ENCODE data around the gene CNTNAP1. TPM values are rescaled to one million over a fixed set of nuclear protein-coding genes. Genes with fewer than 3 reads are reported as not detected.

Gene CNTNAP1
- total RNA-seq, 1 experiment from 2014 or later, result 6.4 TPM

- H3K27ac ChIP-seq (ENCODE audit: low read depth, low read length), result no peak overlapping the region
- POLR2A ChIA-PET, result no interaction called here
- no peak for ATAC-seq
- no peaks in the 10 kb centered on the region for H3K9me2 ChIP-seq (ENCODE audit: insufficient read depth)
- TF ChIP-seq ATF3 (IDR thresholded peaks at IDR 0.05) (no peak), ZFX (IDR thresholded peaks at IDR 0.05) (no peak), TCF7L2 (IDR thresholded peaks at IDR 0.05; ENCODE audit: borderline replicate concordance, extremely low read depth, insufficient read depth, insufficient read length) (no peak), FOSL1 (IDR thresholded peaks at IDR 0.05; ENCODE audit: low read depth) (no peak), POLR2A (IDR thresholded peaks at IDR 0.05; ENCODE audit: borderline replicate concordance, extremely low read depth, insufficient read depth, insufficient read length) (no peak), EZH2 (IDR thresholded peaks at IDR 0.05) (no peak), YY1 (IDR thresholded peaks at IDR 0.05; ENCODE audit: extremely low read depth, insufficient replicate concordance, low read depth, low read length) (no peak), SP1 (IDR thresholded peaks at IDR 0.05; ENCODE audit: low read depth) (no peak), JUND (IDR thresholded peaks at IDR 0.05) (no peak), CEBPB (IDR thresholded peaks at IDR 0.05; ENCODE audit: low read depth) (no peak), ELF1 (IDR thresholded peaks at IDR 0.05; ENCODE audit: borderline replicate concordance, low read depth) (no peak), EZH2phosphoT487 (IDR thresholded peaks at IDR 0.05; ENCODE audit: borderline replicate concordance) (no peak), POLR2AphosphoS5 (IDR thresholded peaks at IDR 0.05; ENCODE audit: low read depth, low read length) (no peak), RAD21 (IDR thresholded peaks at IDR 0.05; ENCODE audit: low read depth) (no peak), CBX3 (IDR thresholded peaks at IDR 0.05; ENCODE audit: low read depth) (no peak)
- TF ChIP-seq, protein P1, sequence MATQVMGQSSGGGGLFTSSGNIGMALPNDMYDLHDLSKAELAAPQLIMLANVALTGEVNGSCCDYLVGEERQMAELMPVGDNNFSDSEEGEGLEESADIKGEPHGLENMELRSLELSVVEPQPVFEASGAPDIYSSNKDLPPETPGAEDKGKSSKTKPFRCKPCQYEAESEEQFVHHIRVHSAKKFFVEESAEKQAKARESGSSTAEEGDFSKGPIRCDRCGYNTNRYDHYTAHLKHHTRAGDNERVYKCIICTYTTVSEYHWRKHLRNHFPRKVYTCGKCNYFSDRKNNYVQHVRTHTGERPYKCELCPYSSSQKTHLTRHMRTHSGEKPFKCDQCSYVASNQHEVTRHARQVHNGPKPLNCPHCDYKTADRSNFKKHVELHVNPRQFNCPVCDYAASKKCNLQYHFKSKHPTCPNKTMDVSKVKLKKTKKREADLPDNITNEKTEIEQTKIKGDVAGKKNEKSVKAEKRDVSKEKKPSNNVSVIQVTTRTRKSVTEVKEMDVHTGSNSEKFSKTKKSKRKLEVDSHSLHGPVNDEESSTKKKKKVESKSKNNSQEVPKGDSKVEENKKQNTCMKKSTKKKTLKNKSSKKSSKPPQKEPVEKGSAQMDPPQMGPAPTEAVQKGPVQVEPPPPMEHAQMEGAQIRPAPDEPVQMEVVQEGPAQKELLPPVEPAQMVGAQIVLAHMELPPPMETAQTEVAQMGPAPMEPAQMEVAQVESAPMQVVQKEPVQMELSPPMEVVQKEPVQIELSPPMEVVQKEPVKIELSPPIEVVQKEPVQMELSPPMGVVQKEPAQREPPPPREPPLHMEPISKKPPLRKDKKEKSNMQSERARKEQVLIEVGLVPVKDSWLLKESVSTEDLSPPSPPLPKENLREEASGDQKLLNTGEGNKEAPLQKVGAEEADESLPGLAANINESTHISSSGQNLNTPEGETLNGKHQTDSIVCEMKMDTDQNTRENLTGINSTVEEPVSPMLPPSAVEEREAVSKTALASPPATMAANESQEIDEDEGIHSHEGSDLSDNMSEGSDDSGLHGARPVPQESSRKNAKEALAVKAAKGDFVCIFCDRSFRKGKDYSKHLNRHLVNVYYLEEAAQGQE (IDR thresholded peaks at IDR 0.05; ENCODE audit: low read depth), result no peak
- TF ChIP-seq, protein P2, sequence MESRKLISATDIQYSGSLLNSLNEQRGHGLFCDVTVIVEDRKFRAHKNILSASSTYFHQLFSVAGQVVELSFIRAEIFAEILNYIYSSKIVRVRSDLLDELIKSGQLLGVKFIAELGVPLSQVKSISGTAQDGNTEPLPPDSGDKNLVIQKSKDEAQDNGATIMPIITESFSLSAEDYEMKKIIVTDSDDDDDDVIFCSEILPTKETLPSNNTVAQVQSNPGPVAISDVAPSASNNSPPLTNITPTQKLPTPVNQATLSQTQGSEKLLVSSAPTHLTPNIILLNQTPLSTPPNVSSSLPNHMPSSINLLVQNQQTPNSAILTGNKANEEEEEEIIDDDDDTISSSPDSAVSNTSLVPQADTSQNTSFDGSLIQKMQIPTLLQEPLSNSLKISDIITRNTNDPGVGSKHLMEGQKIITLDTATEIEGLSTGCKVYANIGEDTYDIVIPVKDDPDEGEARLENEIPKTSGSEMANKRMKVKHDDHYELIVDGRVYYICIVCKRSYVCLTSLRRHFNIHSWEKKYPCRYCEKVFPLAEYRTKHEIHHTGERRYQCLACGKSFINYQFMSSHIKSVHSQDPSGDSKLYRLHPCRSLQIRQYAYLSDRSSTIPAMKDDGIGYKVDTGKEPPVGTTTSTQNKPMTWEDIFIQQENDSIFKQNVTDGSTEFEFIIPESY (IDR thresholded peaks at IDR 0.05; ENCODE audit: extremely low read depth, insufficient replicate concordance, low read length), result no peak
- TF ChIP-seq, protein P3, sequence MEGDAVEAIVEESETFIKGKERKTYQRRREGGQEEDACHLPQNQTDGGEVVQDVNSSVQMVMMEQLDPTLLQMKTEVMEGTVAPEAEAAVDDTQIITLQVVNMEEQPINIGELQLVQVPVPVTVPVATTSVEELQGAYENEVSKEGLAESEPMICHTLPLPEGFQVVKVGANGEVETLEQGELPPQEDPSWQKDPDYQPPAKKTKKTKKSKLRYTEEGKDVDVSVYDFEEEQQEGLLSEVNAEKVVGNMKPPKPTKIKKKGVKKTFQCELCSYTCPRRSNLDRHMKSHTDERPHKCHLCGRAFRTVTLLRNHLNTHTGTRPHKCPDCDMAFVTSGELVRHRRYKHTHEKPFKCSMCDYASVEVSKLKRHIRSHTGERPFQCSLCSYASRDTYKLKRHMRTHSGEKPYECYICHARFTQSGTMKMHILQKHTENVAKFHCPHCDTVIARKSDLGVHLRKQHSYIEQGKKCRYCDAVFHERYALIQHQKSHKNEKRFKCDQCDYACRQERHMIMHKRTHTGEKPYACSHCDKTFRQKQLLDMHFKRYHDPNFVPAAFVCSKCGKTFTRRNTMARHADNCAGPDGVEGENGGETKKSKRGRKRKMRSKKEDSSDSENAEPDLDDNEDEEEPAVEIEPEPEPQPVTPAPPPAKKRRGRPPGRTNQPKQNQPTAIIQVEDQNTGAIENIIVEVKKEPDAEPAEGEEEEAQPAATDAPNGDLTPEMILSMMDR (IDR thresholded peaks at IDR 0.05 in 2 of 3, conservative IDR thresholded peaks at IDR 0.05 in 1 of 3; ENCODE audit: borderline replicate concordance in 1 of 3, insufficient read depth in 1 of 3, low read depth in 2 of 3, low read length in 2 of 3), result no peak
- no peaks in the 10 kb centered on the region for H3K27me3 ChIP-seq (ENCODE audit: insufficient read depth, low read length)
- H2AFZ ChIP-seq (ENCODE audit: low read depth, low read length, poor library complexity, severe bottlenecking), result no peak overlapping the region
- RAD21 ChIA-PET (ENCODE audit: low non-redundant PET in 1 of 2, low total read pairs in 2 of 2, uncharacterized antibody in 2 of 2, unreplicated experiment in 2 of 2), result no interaction called here
- H3K9me3 ChIP-seq (ENCODE audit: control insufficient read depth in 1 of 2, insufficient read depth in 1 of 2, low read depth in 1 of 2, low read length in 2 of 2), result no peaks in the 10 kb centered on the region
- H3K36me3 ChIP-seq (ENCODE audit: control insufficient read depth in 1 of 2, insufficient read depth in 2 of 2, low read length in 2 of 2), result peaks cover 30 to 42% of the 10 kb centered on the region in 2 experiments
- H3K4me3 ChIP-seq (replicated peaks in 1 of 2; ENCODE audit: low read depth in 1 of 2, low read length in 2 of 2), result no peak overlapping the region
- no peak for DNase-seq (ENCODE audit: low read depth, low spot score)
- no peaks in the 10 kb centered on the region for H3K79me2 ChIP-seq (ENCODE audit: insufficient read depth, low read length)
- BruUV-seq (replicated peaks), result no TSS peak
- H4K20me1 ChIP-seq (ENCODE audit: insufficient read depth), result no peaks in the 10 kb centered on the region
- intact Hi-C loops (cut with micrococcal nuclease), result no loop called here
- H3K4me1 ChIP-seq (ENCODE audit: control insufficient read depth in 1 of 2, insufficient read depth in 2 of 2, low read length in 2 of 2), result no peaks in the 10 kb centered on the region
- no peak overlapping the region for H3K9ac ChIP-seq (ENCODE audit: low read length)
- H3K4me2 ChIP-seq (ENCODE audit: low read length), result no peak overlapping the region
- CTCF ChIA-PET, result no interaction called here
Observed at GRCh38 chr17:42704837-42705494, 22.6 kb downstream of the CNTNAP1 start.
